HCT116 (cell line): ENCODE measurements around the gene URB1. TPM values are rescaled to one million over a fixed set of nuclear protein-coding genes. Genes with fewer than 3 reads are reported as not detected.

Experiments
- ATAC-seq: fragments of 200-7000 bp; cut with Tn5 transposase; 2 replicates; pipeline ENCODE4 v1.9.1; 2020; ENCODE audit warnings: mild to moderate bottlenecking, moderate library complexity
- BruUV-seq: library from RNA; stranded (reverse); fragments of 400-500 nt; replicated peaks from 2 replicates; lab custom pipeline; 2021; lab: Mats Ljungman, UMichigan
- CTCF ChIA-PET: fragments of 300-600 bp; sonication (Branson Sonifier 250); formaldehyde crosslinking; loops from one replicate; lab custom pipeline; 2021; ENCODE audit warnings: antibody characterized with exemption; lab: Charles Lee
- POLR2A ChIA-PET: fragments of 300-600, 350-600 bp; sonication (Branson Sonifier 250); formaldehyde crosslinking; loops from one replicate; lab custom pipeline; 2021; ENCODE audit warnings: antibody characterized with exemption; lab: Charles Lee
- RAD21 ChIA-PET, 2 experiments: fragments of 300-600 bp; sonication (Branson Sonifier 250); formaldehyde crosslinking; loops; one replicate each; lab custom pipeline; 2023; ENCODE audit warnings: low total read pairs in 2 of 2; ENCODE audit not compliant: uncharacterized antibody in 2 of 2, unreplicated experiment in 2 of 2, low non-redundant PET in 1 of 2; lab: Charles Lee
- DNase-seq: peaks from one replicate; pipeline ENCODE4 v3.0.0-alpha.2; 2010; ENCODE audit warnings: low read depth, low spot score
- H2AFZ ChIP-seq: fragments of 200-600 bp; shearing (Covaris generic), sonication (generic); 2 replicates; pipeline ENCODE4 v1.6.1; 2017; ENCODE audit warnings: low read depth, mixed run types, mixed read lengths, antibody characterized with exemption, low read length; ENCODE audit not compliant: poor library complexity, severe bottlenecking
- H3K27ac ChIP-seq: 2 replicates; pipeline ENCODE4 v1.5.1; 2012; ENCODE audit warnings: low read depth, low read length
- H3K27me3 ChIP-seq: fragments of 200-600 bp; sonication (generic); 2 replicates; pipeline ENCODE4 v1.6.1; 2016; ENCODE audit warnings: mixed run types, low read length, mixed read lengths; ENCODE audit not compliant: insufficient read depth
- H3K36me3 ChIP-seq, 2 experiments: fragments of 200-500 bp in 1 of 2; fragments of 200-600 bp in 1 of 2; sonication (Bioruptor generic) in 1 of 2; sonication (generic) in 1 of 2; 2 replicates each; pipeline versions ENCODE4 v1.5.1 to v1.6.1; 2014 to 2016; ENCODE audit warnings: low read length in 2 of 2, inconsistent platforms in 1 of 2, mixed read lengths in 1 of 2, mixed run types in 1 of 2; ENCODE audit not compliant: insufficient read depth in 2 of 2, control insufficient read depth in 1 of 2
- H3K4me1 ChIP-seq, 2 experiments: fragments of 200-600 bp in 1 of 2; sonication (generic) in 1 of 2; 2 replicates each; pipeline versions ENCODE4 v1.5.1 to v1.6.1; 2012 to 2017; ENCODE audit warnings: low read length in 2 of 2, inconsistent platforms in 1 of 2, mild to moderate bottlenecking in 1 of 2, mixed read lengths in 1 of 2, mixed run types in 1 of 2, moderate library complexity in 1 of 2; ENCODE audit not compliant: insufficient read depth in 2 of 2, control insufficient read depth in 1 of 2
- H3K4me2 ChIP-seq: fragments of 200-600 bp; sonication (generic); 2 replicates; pipeline ENCODE4 v1.6.1; 2017; ENCODE audit warnings: mixed run types, low read length, mixed read lengths
- H3K4me3 ChIP-seq, 2 experiments: fragments of 200-600 bp in 1 of 2; sonication (generic) in 1 of 2; replicated peaks in 1 of 2; 2 replicates each; pipeline ENCODE4 v1.5.1; 2011 to 2016; ENCODE audit warnings: low read length in 2 of 2, control low read depth in 1 of 2, low read depth in 1 of 2, mild to moderate bottlenecking in 1 of 2, mixed read lengths in 1 of 2, mixed run types in 1 of 2
- H3K79me2 ChIP-seq: fragments of 200-600 bp; sonication (generic); 2 replicates; pipeline ENCODE4 v1.6.1; 2017; ENCODE audit warnings: mild to moderate bottlenecking, mixed run types, low read length, moderate library complexity, mixed read lengths; ENCODE audit not compliant: insufficient read depth
- H3K9ac ChIP-seq: fragments of 200-600 bp; sonication (generic); 2 replicates; pipeline ENCODE4 v1.6.1; 2016; ENCODE audit warnings: low read length, mixed read lengths
- H3K9me2 ChIP-seq: fragments of 200-600 bp; sonication (generic), shearing (Covaris generic); 2 replicates; pipeline ENCODE4 v1.6.1; 2017; ENCODE audit warnings: mixed run types, mild to moderate bottlenecking, moderate library complexity; ENCODE audit not compliant: insufficient read depth
- H3K9me3 ChIP-seq, 2 experiments: fragments of 200-500 bp in 1 of 2; fragments of 200-600 bp in 1 of 2; sonication (Bioruptor generic) in 1 of 2; sonication (generic) in 1 of 2; 2 replicates each; pipeline ENCODE4 v1.6.1; 2014 to 2017; ENCODE audit warnings: low read length in 2 of 2, mixed read lengths in 2 of 2, inconsistent platforms in 1 of 2, low read depth in 1 of 2, mild to moderate bottlenecking in 1 of 2, mixed run types in 1 of 2, moderate library complexity in 1 of 2; ENCODE audit not compliant: control insufficient read depth in 1 of 2, insufficient read depth in 1 of 2
- H4K20me1 ChIP-seq: fragments of 200-600 bp; sonication (generic), shearing (Covaris generic); 2 replicates; pipeline ENCODE4 v1.6.1; 2017; ENCODE audit warnings: mixed run types, mild to moderate bottlenecking, moderate library complexity; ENCODE audit not compliant: insufficient read depth
- ATF3 ChIP-seq: IDR thresholded peaks from 2 replicates; pipeline ENCODE4 v1.6.1; 2012
- CBX3 ChIP-seq: IDR thresholded peaks from 2 replicates; pipeline ENCODE4 v1.6.1; 2012; ENCODE audit warnings: low read depth
- JUND ChIP-seq: IDR thresholded peaks from 2 replicates; pipeline ENCODE4 v1.6.1; 2012
- POLR2A ChIP-seq: IDR thresholded peaks from 2 replicates; pipeline ENCODE4 v1.7.0; 2011; ENCODE audit warnings: borderline replicate concordance; ENCODE audit not compliant: insufficient read depth, insufficient read length; ENCODE audit errors: extremely low read depth
- POLR2AphosphoS5 ChIP-seq: IDR thresholded peaks from 2 replicates; pipeline ENCODE4 v1.6.1; 2011; ENCODE audit warnings: mild to moderate bottlenecking, low read depth, low read length, moderate library complexity
- RAD21 ChIP-seq: IDR thresholded peaks from 2 replicates; pipeline ENCODE4 v1.6.1; 2012; ENCODE audit warnings: low read depth, mild to moderate bottlenecking
- REST ChIP-seq: IDR thresholded peaks from 2 replicates; pipeline ENCODE4 v1.6.1; 2012; ENCODE audit warnings: low read depth
- SP1 ChIP-seq: IDR thresholded peaks from 2 replicates; pipeline ENCODE4 v1.6.1; 2012; ENCODE audit warnings: low read depth
- ZFX ChIP-seq: fragments of 450-650 bp; IDR thresholded peaks from 2 replicates; pipeline ENCODE4 v1.6.1; 2017
- intact Hi-C: fragments of 100-400 bp; cut with micrococcal nuclease; formaldehyde crosslinking; loops from 2 replicates; pipeline ENCODE4 v1.10.0; 2022
- total RNA-seq: library from RNA; stranded (reverse); gene quantifications from one replicate; pipeline ENCODE4 v1.2.1, GENCODE V29; 2021; ENCODE audit not compliant: unreplicated experiment

Gene URB1
- total RNA-seq, 1 experiment from 2014 or later, result 28.3 TPM

- Histone ChIP-seq H3K27ac (no peak overlapping the region), H3K9me2 (no peaks in the 10 kb centered on the region), H3K4me3 (no peak overlapping the region), H3K36me3 (peaks cover 69 to 87% of the 10 kb centered on the region in 2 experiments), H2AFZ (no peak overlapping the region), H3K4me2 (no peak overlapping the region), H3K9ac (no peak overlapping the region), H3K79me2 (peaks cover 17% of the 10 kb centered on the region; the same call in 1 of the 2 replicates), H3K4me1 (no peaks in the 10 kb centered on the region), H4K20me1 (no peaks in the 10 kb centered on the region)
- ChIA-PET CTCF (no interaction called here), RAD21 (no interaction called here), POLR2A (no interaction called here)
- no peak for ATAC-seq
- no TSS peak for BruUV-seq
- intact Hi-C loops, result no loop called here
- DNase-seq, result no peak
- TF ChIP-seq JUND (no peak), ATF3 (no peak), POLR2A (no peak), ZFX (no peak), CBX3 (no peak), POLR2AphosphoS5 (no peak), SP1 (no peak), REST (no peak)
- TF ChIP-seq, all 23 proteins: peak for 0
- no peaks in the 10 kb centered on the region for H3K9me3 ChIP-seq
- H3K27me3 ChIP-seq, result no peaks in the 10 kb centered on the region
Observed at GRCh38 chr21:32319012-32319411, 73.8 kb downstream of the URB1 start.

GRCh38 chr21:32317726-32318125, 75.1 kb downstream of the URB1 start:
- H3K4me2 ChIP-seq, result no peak overlapping the region
- H3K79me2 ChIP-seq, result peaks cover 20% of the 10 kb centered on the region; the same call in 1 of the 2 replicates
- H3K36me3 ChIP-seq, result peaks cover 63 to 86% of the 10 kb centered on the region in 2 experiments
- ChIA-PET POLR2A (no interaction called here), RAD21 (no interaction called here), CTCF (no interaction called here)
- H3K4me1 ChIP-seq, result no peaks in the 10 kb centered on the region
- no peaks in the 10 kb centered on the region for H3K9me3 ChIP-seq
- no peak overlapping the region for H2AFZ ChIP-seq
- H3K9me2 ChIP-seq, result no peaks in the 10 kb centered on the region
- no peak for DNase-seq
- H3K27me3 ChIP-seq, result no peaks in the 10 kb centered on the region
- intact Hi-C loops, result no loop called here
- H3K27ac ChIP-seq, result no peak overlapping the region
- no peak overlapping the region for H3K9ac ChIP-seq
- H3K4me3 ChIP-seq, result no peak overlapping the region
- no peak for TF ChIP-seq RAD21
- no peak for TF ChIP-seq REST
- no peak for ATAC-seq
- BruUV-seq, result no TSS peak
- no peaks in the 10 kb centered on the region for H4K20me1 ChIP-seq
